Nephron progenitor cell (in vitro differentiated cells): ENCODE measurements around the gene WFIKKN1.

Experiments used
- DNase-seq: peaks from one replicate; pipeline ENCODE4 v3.0.0; 2021
- H3K27ac Mint-ChIP-seq: 2 replicates; pipeline ENCODE4 v1.8.0; 2021; ENCODE audit warnings: mild to moderate bottlenecking, moderate library complexity, mixed read lengths
- H3K27me3 Mint-ChIP-seq: 2 replicates; pipeline ENCODE4 v1.8.0; 2021; ENCODE audit warnings: mild to moderate bottlenecking, low read depth, mixed read lengths; ENCODE audit not compliant: poor library complexity
- H3K36me3 Mint-ChIP-seq: 2 replicates; pipeline ENCODE4 v1.8.0; 2021; ENCODE audit warnings: low read depth, mixed read lengths
- H3K4me1 Mint-ChIP-seq: 2 replicates; pipeline ENCODE4 v1.8.0; 2021; ENCODE audit warnings: mixed read lengths
- H3K4me3 Mint-ChIP-seq: 2 replicates; pipeline ENCODE4 v1.8.0; 2021; ENCODE audit warnings: mild to moderate bottlenecking, moderate library complexity, mixed read lengths
- H3K9me3 Mint-ChIP-seq: 2 replicates; pipeline ENCODE4 v1.8.0; 2021; ENCODE audit warnings: mild to moderate bottlenecking, moderate library complexity, mixed read lengths
- CTCF ChIP-seq: fragments of 200-600 bp; sonication (generic); IDR thresholded peaks from 2 replicates; pipeline ENCODE4 v1.5.0; 2021; ENCODE audit warnings: antibody characterized with exemption

The WFIKKN1 gene

GRCh38 chr16:631808-632358 is 1.1 kb downstream of the WFIKKN1 start:
- Mint-ChIP-seq H3K4me3 (peak overlapping the region; percentile 86), H3K9me3 (no peaks in the 10 kb centered on the region), H3K27me3 (peaks cover 6% of the 10 kb centered on the region), H3K4me1 (peaks cover 45% of the 10 kb centered on the region), H3K27ac (no peak overlapping the region), H3K36me3 (peaks cover 5% of the 10 kb centered on the region)
- DNase-seq = no peak
- TF ChIP-seq CTCF = no peak

GRCh38 chr16:632486-633335 is 1.9 kb downstream of the WFIKKN1 start:
- peaks cover 6% of the 10 kb centered on the region for H3K27me3 Mint-ChIP-seq

GRCh38 chr16:633336-634050 is 2.7 kb downstream of the WFIKKN1 start:
- Mint-ChIP-seq H3K27me3 (peaks cover 6% of the 10 kb centered on the region), H3K4me1 (peaks cover 43% of the 10 kb centered on the region), H3K4me3 (no peak overlapping the region), H3K36me3 (peaks cover 5% of the 10 kb centered on the region), H3K27ac (no peak overlapping the region), H3K9me3 (no peaks in the 10 kb centered on the region)
- TF ChIP-seq CTCF = no peak
- DNase-seq = no peak

More at GRCh38 chr16:632486-633335, 1.9 kb downstream of the WFIKKN1 start:
- TF ChIP-seq CTCF = no peak
- no peaks in the 10 kb centered on the region for H3K9me3 Mint-ChIP-seq
- no peak for DNase-seq
- H3K36me3 Mint-ChIP-seq = peaks cover 5% of the 10 kb centered on the region
- H3K4me1 Mint-ChIP-seq = peaks cover 43% of the 10 kb centered on the region
- peak overlapping the region; percentile 86 for H3K4me3 Mint-ChIP-seq
- no peak overlapping the region for H3K27ac Mint-ChIP-seq

DNA sequence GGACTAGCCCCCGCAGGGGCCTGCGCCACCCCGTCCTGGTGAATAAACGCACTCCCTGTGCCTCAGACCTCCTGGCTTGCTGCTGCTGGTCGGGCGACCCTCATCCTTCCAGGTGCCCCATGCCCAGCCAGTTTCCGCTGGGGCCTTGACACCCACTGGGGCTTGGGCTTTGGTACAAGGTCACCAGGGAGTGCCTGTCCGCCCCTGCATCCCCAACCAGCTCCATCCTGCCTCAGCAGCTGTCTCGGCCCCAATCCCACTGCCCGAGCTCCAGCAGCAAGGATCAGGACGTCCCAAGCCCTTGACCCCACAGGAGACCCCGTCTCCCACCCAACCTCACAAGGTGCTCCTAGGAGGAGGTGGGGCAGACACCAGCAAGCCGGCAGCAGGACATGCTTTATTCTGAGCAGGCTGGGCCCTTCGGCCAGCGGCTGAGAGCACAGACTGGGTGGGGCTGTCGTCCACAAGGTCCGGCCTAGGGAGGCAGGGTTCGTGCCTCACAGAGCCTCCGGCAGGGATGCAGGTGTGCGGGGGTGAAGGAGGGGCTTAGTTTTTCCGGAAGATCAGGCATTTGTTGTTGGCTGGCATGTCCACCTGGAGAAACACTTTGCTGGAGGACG is 3.4 kb downstream of the WFIKKN1 start:
- H3K4me3 Mint-ChIP-seq = peak overlapping the region; percentile 69
- peaks cover 2% of the 10 kb centered on the region for H3K36me3 Mint-ChIP-seq
- DNase-seq = no peak
- TF ChIP-seq CTCF = no peak
- H3K4me1 Mint-ChIP-seq = peaks cover 43% of the 10 kb centered on the region
- H3K9me3 Mint-ChIP-seq = no peaks in the 10 kb centered on the region
- peaks cover 6% of the 10 kb centered on the region for H3K27me3 Mint-ChIP-seq
- no peak overlapping the region for H3K27ac Mint-ChIP-seq

DNA sequence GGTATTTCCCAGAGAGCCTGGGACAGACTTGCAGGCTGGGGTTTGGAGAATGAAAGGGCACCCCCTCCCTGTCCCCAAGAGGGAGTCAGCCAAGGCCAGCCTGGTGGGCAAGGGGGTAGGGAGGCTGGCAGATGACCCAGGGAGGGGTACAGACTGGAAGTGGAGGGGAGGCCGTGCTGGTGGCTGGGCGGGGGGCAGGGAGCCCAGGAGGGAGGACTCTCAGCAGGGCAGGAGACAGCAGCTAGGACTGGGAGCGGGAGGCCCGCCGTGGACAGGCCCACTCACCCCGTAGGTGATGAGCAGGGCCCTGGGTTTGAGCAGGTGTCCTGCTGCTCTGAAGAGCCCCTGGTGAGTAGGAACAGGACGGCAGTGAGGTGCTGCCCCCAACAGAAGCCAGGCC is 4.2 kb downstream of the WFIKKN1 start:
- DNase-seq = no peak
- Mint-ChIP-seq H3K4me1 (peaks cover 41% of the 10 kb centered on the region), H3K9me3 (no peaks in the 10 kb centered on the region), H3K27ac (peak overlapping the region; percentile 42), H3K4me3 (peak overlapping the region; percentile 73), H3K36me3 (no peaks in the 10 kb centered on the region), H3K27me3 (peaks cover 6% of the 10 kb centered on the region)
- no peak for TF ChIP-seq CTCF
